HG03135 (cell line): Measurements from ENCODE around the gene TADA2B.
A peak's percentile ranks its signal among the peaks of the same experiment; 100 is the strongest.

Experiments
- ATAC-seq: cut with Tn5 transposase; IDR thresholded peaks from one replicate; pipeline ENCODE4 v1.9.1; 2021; ENCODE audit warnings: mild to moderate bottlenecking, moderate library complexity; ENCODE audit not compliant: unreplicated experiment

TADA2B gene

GRCh38 chr4:7054106-7054880 lies 11.1 kb downstream of the TADA2B start:
- no peak for ATAC-seq

GRCh38 chr4:7055111-7055989 lies 12.2 kb downstream of the TADA2B start:
- ATAC-seq, result no peak

GRCh38 chr4:7055990-7056325 lies 12.8 kb downstream of the TADA2B start:
- no peak for ATAC-seq

GRCh38 chr4:7058792-7059191 lies 15.6 kb downstream of the TADA2B start:
- ATAC-seq, result no peak

- ATAC-seq, result no peak
Observed at GRCh38 chr4:7059662-7060061, 16.5 kb downstream of the TADA2B start.

GRCh38 chr4:7060346-7061150 lies 17.4 kb downstream of the TADA2B start:
- ATAC-seq, result no peak

- no peak for ATAC-seq
Observed at GRCh38 chr4:7061815-7062214, 18.6 kb downstream of the TADA2B start.

- no peak for ATAC-seq
Observed at GRCh38 chr4:7062816-7063215, 19.6 kb downstream of the TADA2B start.

- no peak for ATAC-seq
Observed at GRCh38 chr4:7063362-7063761, 20.2 kb downstream of the TADA2B start.

GRCh38 chr4:7066006-7066405 lies 22.8 kb downstream of the TADA2B start:
- ATAC-seq, result no peak

- no peak for ATAC-seq
Observed at GRCh38 chr4:7066493-7066892, 23.3 kb downstream of the TADA2B start.

GRCh38 chr4:7067126-7067451 lies 23.9 kb downstream of the TADA2B start:
- ATAC-seq, result no peak

GRCh38 chr4:7067452-7068278 lies 24.5 kb downstream of the TADA2B start, which contains the start of gene GRPEL1:
Gene GRPEL1, minus strand, starts transcription at chr4:7068064. Its CDS starts 32 bp downstream, at chr4:7068032.
- peak; percentile 90 for ATAC-seq

- ATAC-seq, result peak; percentile 24
Observed at GRCh38 chr4:7068279-7068842, 25.2 kb downstream of the TADA2B start.

GRCh38 chr4:7068883-7069282 lies 25.7 kb downstream of the TADA2B start:
- no peak for ATAC-seq

GRCh38 chr4:7070729-7071511 lies 27.7 kb downstream of the TADA2B start:
- ATAC-seq, result no peak

GRCh38 chr4:7073059-7073458 lies 29.9 kb downstream of the TADA2B start:
- ATAC-seq, result no peak

GRCh38 chr4:7073526-7074390 lies 30.6 kb downstream of the TADA2B start:
- no peak for ATAC-seq
